OCI-LY3 (cell line): Measurements from ENCODE around the gene RASIP1.

Source experiments
- H2AFZ ChIP-seq: fragments of 200-600, 300-600 bp; shearing (Covaris generic); 2 replicates; pipeline ENCODE4 v1.6.0; 2014; ENCODE audit warnings: antibody characterized with exemption, low read depth, low read length
- H3K27ac ChIP-seq: fragments of 200-600, 300-600 bp; sonication (generic); 2 replicates; pipeline ENCODE4 v1.5.1; 2014; ENCODE audit warnings: mild to moderate bottlenecking, low read length, moderate library complexity, mixed read lengths
- H3K27me3 ChIP-seq: fragments of 200-600, 300-600 bp; sonication (generic); 2 replicates; pipeline ENCODE4 v1.6.1; 2014; ENCODE audit warnings: low read depth, low read length, mixed read lengths
- H3K36me3 ChIP-seq: fragments of 200-600, 300-600 bp; sonication (generic); replicated peaks from 2 replicates; pipeline ENCODE3; 2014; ENCODE audit warnings: low read depth, low read length, mixed read lengths
- H3K4me1 ChIP-seq: fragments of 300-600, 200-600 bp; sonication (generic); 2 replicates; pipeline ENCODE4 v1.6.1; 2014; ENCODE audit warnings: low read length, mixed read lengths
- H3K4me2 ChIP-seq: fragments of 200-600, 300-600 bp; sonication (generic); 2 replicates; pipeline ENCODE4 v1.6.1; 2014; ENCODE audit warnings: low read length, mixed read lengths
- H3K4me3 ChIP-seq: fragments of 300-600, 200-600 bp; sonication (generic); 2 replicates; pipeline ENCODE4 v1.5.1; 2014; ENCODE audit warnings: antibody characterized with exemption, mild to moderate bottlenecking, low read length, moderate library complexity
- H3K79me2 ChIP-seq: fragments of 300-600, 200-600 bp; shearing (Covaris generic); 2 replicates; pipeline ENCODE4 v1.6.1; 2014; ENCODE audit warnings: mild to moderate bottlenecking, low read length, mixed read lengths
- H3K9ac ChIP-seq: fragments of 300-600, 200-600 bp; shearing (Covaris generic); 2 replicates; pipeline ENCODE4 v1.6.0; 2014; ENCODE audit warnings: mild to moderate bottlenecking, low read length, moderate library complexity
- H3K9me3 ChIP-seq: fragments of 200-600, 300-600 bp; shearing (Covaris generic); 2 replicates; pipeline ENCODE4 v1.6.1; 2014; ENCODE audit warnings: low read length, mixed read lengths; ENCODE audit not compliant: insufficient read depth
- H4K20me1 ChIP-seq: fragments of 200-600, 300-600 bp; sonication (generic); 2 replicates; pipeline ENCODE4 v1.6.1; 2016; ENCODE audit warnings: low read length, mixed read lengths; ENCODE audit not compliant: insufficient read depth
- EZH2phosphoT487 ChIP-seq: fragments of 200-600 bp; shearing (Covaris generic); IDR thresholded peaks from 2 replicates; pipeline ENCODE4 v1.6.1; 2018; ENCODE audit warnings: antibody characterized with exemption, mixed run types, low read depth
- TF ChIP-seq, protein P1 (sequence below): fragments of 200-600, 300-600 bp; sonication (generic); IDR thresholded peaks from 2 replicates; pipeline ENCODE4 v1.5.1; 2014; ENCODE audit warnings: antibody characterized with exemption, low read length, low read depth

The RASIP1 gene

DNA sequence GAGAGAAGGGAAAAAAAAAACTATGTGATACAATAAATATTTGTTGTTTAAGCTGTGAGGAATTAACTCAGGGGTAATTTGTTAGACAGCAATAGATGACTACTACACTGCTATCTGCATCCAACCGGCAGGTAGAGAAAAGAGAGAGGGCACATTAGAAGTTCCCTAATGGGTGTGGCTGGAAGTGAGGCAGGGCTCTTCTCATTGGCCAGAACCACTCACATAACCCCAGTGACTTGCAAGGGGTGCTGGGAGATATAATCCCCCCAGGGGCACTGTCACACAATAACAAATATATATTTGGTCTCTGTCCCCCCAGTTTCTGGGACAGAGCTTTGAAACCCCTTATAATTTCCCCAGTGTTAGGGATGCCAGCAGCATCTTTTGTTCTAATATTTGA is 39.2 kb upstream of the RASIP1 start:
- peaks cover 16% of the 10 kb centered on the region for H3K4me1 ChIP-seq
- H4K20me1 ChIP-seq = no peaks in the 10 kb centered on the region
- no peaks in the 10 kb centered on the region for H3K27me3 ChIP-seq
- no peak overlapping the region for H3K4me3 ChIP-seq
- H3K27ac ChIP-seq = no peak overlapping the region
- TF ChIP-seq, protein P1, sequence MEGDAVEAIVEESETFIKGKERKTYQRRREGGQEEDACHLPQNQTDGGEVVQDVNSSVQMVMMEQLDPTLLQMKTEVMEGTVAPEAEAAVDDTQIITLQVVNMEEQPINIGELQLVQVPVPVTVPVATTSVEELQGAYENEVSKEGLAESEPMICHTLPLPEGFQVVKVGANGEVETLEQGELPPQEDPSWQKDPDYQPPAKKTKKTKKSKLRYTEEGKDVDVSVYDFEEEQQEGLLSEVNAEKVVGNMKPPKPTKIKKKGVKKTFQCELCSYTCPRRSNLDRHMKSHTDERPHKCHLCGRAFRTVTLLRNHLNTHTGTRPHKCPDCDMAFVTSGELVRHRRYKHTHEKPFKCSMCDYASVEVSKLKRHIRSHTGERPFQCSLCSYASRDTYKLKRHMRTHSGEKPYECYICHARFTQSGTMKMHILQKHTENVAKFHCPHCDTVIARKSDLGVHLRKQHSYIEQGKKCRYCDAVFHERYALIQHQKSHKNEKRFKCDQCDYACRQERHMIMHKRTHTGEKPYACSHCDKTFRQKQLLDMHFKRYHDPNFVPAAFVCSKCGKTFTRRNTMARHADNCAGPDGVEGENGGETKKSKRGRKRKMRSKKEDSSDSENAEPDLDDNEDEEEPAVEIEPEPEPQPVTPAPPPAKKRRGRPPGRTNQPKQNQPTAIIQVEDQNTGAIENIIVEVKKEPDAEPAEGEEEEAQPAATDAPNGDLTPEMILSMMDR = no peak
- TF ChIP-seq EZH2phosphoT487 = no peak
- no peak overlapping the region for H3K4me2 ChIP-seq
- no peaks in the 10 kb centered on the region for H3K9me3 ChIP-seq
- no peak overlapping the region for H2AFZ ChIP-seq
- H3K79me2 ChIP-seq = no peaks in the 10 kb centered on the region
- no peaks in the 10 kb centered on the region for H3K36me3 ChIP-seq
- no peak overlapping the region for H3K9ac ChIP-seq

DNA sequence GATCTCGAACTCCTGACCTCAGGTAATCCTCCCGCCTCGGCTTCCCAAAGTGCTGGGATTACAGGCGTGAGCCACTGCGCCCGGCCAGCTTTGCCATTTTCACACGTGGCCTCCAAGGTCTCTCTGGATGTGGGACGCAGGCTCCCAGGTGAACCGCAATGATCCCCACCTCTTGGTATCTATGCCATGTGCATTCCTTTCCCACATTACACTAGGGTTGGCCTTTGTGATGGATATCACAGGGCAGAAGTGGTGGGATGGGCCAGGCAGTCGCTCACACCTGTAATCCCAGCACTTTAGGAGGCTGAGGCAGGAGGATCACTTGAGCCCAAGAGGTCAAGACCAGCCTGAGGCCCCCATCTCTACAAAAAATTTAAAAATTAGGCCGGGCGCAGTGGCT is 37.3 kb upstream of the RASIP1 start:
- H3K27me3 ChIP-seq = 0 out of 2 replicates have a peak, but pooled peaks cover under 1% of the 10 kb centered on the region
- no peak overlapping the region for H2AFZ ChIP-seq
- H3K4me3 ChIP-seq = no peak overlapping the region
- no peaks in the 10 kb centered on the region for H3K9me3 ChIP-seq
- no peak overlapping the region for H3K27ac ChIP-seq
- no peaks in the 10 kb centered on the region for H4K20me1 ChIP-seq
- TF ChIP-seq EZH2phosphoT487 = no peak
- TF ChIP-seq, protein P1 = no peak
- no peak overlapping the region for H3K4me2 ChIP-seq
- no peak overlapping the region for H3K9ac ChIP-seq
- H3K79me2 ChIP-seq = no peaks in the 10 kb centered on the region
- no peaks in the 10 kb centered on the region for H3K36me3 ChIP-seq
- H3K4me1 ChIP-seq = peaks cover 16% of the 10 kb centered on the region

DNA sequence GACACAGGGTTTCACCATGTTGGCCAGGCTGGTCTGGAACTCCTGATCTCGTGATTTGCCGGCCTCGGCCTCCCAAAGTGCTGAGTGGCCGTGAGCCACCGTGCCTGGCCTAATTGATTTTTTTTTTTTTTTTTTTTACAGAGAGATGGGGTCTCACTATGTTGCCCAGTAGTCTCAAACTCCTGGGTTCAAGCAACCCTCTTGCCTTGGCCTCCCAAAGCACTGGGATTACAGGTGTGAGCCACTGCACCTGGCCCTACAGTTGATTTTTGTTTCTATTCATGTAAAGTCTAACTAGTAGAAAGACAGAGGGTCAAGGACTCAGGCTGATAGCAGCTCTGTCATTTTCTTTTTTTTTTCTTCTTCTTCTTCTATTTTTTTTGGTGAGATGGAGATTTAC is 36.7 kb upstream of the RASIP1 start:
- no peak overlapping the region for H3K4me2 ChIP-seq
- H3K9me3 ChIP-seq = no peaks in the 10 kb centered on the region
- H3K36me3 ChIP-seq = no peaks in the 10 kb centered on the region
- H3K79me2 ChIP-seq = no peaks in the 10 kb centered on the region
- no peaks in the 10 kb centered on the region for H4K20me1 ChIP-seq
- H3K9ac ChIP-seq = no peak overlapping the region
- no peak overlapping the region for H2AFZ ChIP-seq
- peaks cover 16% of the 10 kb centered on the region for H3K4me1 ChIP-seq
- H3K4me3 ChIP-seq = no peak overlapping the region
- H3K27me3 ChIP-seq = 0 out of 2 replicates have a peak, but pooled peaks cover 3% of the 10 kb centered on the region
- TF ChIP-seq EZH2phosphoT487 = no peak
- TF ChIP-seq, protein P1 = no peak
- no peak overlapping the region for H3K27ac ChIP-seq

DNA sequence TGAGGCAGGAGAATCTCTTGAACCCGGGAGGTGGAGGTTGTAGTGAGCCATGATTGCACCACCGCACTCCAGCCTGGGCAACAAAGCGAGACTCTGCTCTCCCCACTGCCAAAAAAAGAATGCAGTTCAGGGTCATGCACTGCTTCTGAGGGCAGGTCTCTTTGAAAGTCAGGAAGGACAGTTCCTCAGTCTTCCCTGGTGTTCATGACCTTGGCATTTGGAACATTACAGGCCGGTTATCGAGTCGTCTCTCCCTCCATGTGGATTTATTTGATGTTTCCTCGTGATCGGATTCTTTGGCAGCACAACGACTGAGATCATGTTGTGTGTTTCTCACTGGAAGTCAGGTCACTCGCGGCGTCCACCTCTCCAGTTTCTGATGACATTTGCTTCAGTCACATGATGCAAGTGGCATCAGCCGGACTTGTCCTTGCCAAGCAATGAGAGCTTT is 32.1 kb upstream of the RASIP1 start:
- Histone ChIP-seq H3K36me3 (no peaks in the 10 kb centered on the region), H3K27me3 (peaks cover 21% of the 10 kb centered on the region), H3K9me3 (no peaks in the 10 kb centered on the region), H2AFZ (no peak overlapping the region), H3K4me2 (no peak overlapping the region), H3K9ac (no peak overlapping the region), H3K27ac (no peak overlapping the region), H4K20me1 (no peaks in the 10 kb centered on the region), H3K4me3 (no peak overlapping the region), H3K4me1 (peaks cover 6% of the 10 kb centered on the region; the same call in 1 of the 2 replicates), H3K79me2 (no peaks in the 10 kb centered on the region)
- TF ChIP-seq, protein P1 = no peak
- TF ChIP-seq EZH2phosphoT487 = no peak
